Jurkat, Clone E6-1 (cell line): ENCODE measurements around the gene FYCO1.
"Not testable (repeated sequence)": the region's sequence is repeated elsewhere in the genome, so short reads cannot be mapped to it uniquely, and the experiment has no call there.

Experiments
- DNase-seq: peaks from one replicate; pipeline ENCODE4 v3.0.0-alpha.2; 2011; ENCODE audit warnings: low read depth, low spot score
- H3K4me3 ChIP-seq: 2 replicates; pipeline ENCODE4 v1.5.1; 2011; ENCODE audit warnings: mild to moderate bottlenecking, low read length, control low read depth, moderate library complexity

Gene FYCO1

GRCh38 chr3:46013316-46014094, 17.9 kb upstream of the FYCO1 start:
- no peak overlapping the region for H3K4me3 ChIP-seq
- DNase-seq, result no peak

GRCh38 chr3:46012246-46012645, 16.6 kb upstream of the FYCO1 start:
- DNase-seq, result no peak
- no peak overlapping the region for H3K4me3 ChIP-seq

- H3K4me3 ChIP-seq, result no peak overlapping the region
- DNase-seq, result no peak
Measured at GRCh38 chr3:46010519-46011113, 15.0 kb upstream of the FYCO1 start.

- no peak overlapping the region for H3K4me3 ChIP-seq
- DNase-seq, result no peak
Measured at GRCh38 chr3:46008058-46008457, 12.4 kb upstream of the FYCO1 start.

GRCh38 chr3:46007280-46007679, 11.7 kb upstream of the FYCO1 start:
- DNase-seq, result no peak
- H3K4me3 ChIP-seq, result no peak overlapping the region

- no peak for DNase-seq
Measured at GRCh38 chr3:46006238-46007032, 10.8 kb upstream of the FYCO1 start.

GRCh38 chr3:46003706-46004105, 8.1 kb upstream of the FYCO1 start:
- not testable (repeated sequence) for DNase-seq

More at GRCh38 chr3:46006238-46007032, 10.8 kb upstream of the FYCO1 start:
- no peak overlapping the region for H3K4me3 ChIP-seq

GRCh38 chr3:46001178-46001577, 5.6 kb upstream of the FYCO1 start:
- no peak for DNase-seq
- H3K4me3 ChIP-seq, result no peak overlapping the region

More at GRCh38 chr3:46003706-46004105, 8.1 kb upstream of the FYCO1 start:
- not testable (repeated sequence) for H3K4me3 ChIP-seq

- no peak for DNase-seq
- no peak overlapping the region for H3K4me3 ChIP-seq
Measured at GRCh38 chr3:45997942-45998341, 2.3 kb upstream of the FYCO1 start.

GRCh38 chr3:45997499-45997898, 1.9 kb upstream of the FYCO1 start:
- H3K4me3 ChIP-seq, DNase-seq: not testable (repeated sequence)

- DNase-seq, result peak; percentile 51
- H3K4me3 ChIP-seq, result peak overlapping the region; percentile 86
Measured at GRCh38 chr3:45994419-45995235, 997 bp downstream of the FYCO1 start.

- DNase-seq, result peak; percentile 60
- peak overlapping the region; percentile 6; the same call in 1 of the 2 replicates for H3K4me3 ChIP-seq
Measured at GRCh38 chr3:45993421-45994027, 2.1 kb downstream of the FYCO1 start.

GRCh38 chr3:45992821-45993221, 2.8 kb downstream of the FYCO1 start:
- H3K4me3 ChIP-seq, result no peak overlapping the region
- peak; percentile 51 for DNase-seq

- DNase-seq, result no peak
Measured at GRCh38 chr3:45992133-45992729, 3.4 kb downstream of the FYCO1 start.

GRCh38 chr3:45991341-45991740, 4.3 kb downstream of the FYCO1 start:
- no peak for DNase-seq
- H3K4me3 ChIP-seq, result no peak overlapping the region

More at GRCh38 chr3:45992133-45992729, 3.4 kb downstream of the FYCO1 start:
- no peak overlapping the region for H3K4me3 ChIP-seq

GRCh38 chr3:45990181-45990580, 5.4 kb downstream of the FYCO1 start:
- no peak for DNase-seq
- no peak overlapping the region for H3K4me3 ChIP-seq

- DNase-seq, result no peak
- no peak overlapping the region for H3K4me3 ChIP-seq
Measured at GRCh38 chr3:45988804-45989203, 6.8 kb downstream of the FYCO1 start.

- DNase-seq, result no peak
Measured at GRCh38 chr3:45988362-45988761, 7.3 kb downstream of the FYCO1 start.

More at GRCh38 chr3:45988362-45988761, 7.3 kb downstream of the FYCO1 start:
- H3K4me3 ChIP-seq, result no peak overlapping the region
